ENCODE measurements around the gene LIMS2.

The LIMS2 gene

DNA sequence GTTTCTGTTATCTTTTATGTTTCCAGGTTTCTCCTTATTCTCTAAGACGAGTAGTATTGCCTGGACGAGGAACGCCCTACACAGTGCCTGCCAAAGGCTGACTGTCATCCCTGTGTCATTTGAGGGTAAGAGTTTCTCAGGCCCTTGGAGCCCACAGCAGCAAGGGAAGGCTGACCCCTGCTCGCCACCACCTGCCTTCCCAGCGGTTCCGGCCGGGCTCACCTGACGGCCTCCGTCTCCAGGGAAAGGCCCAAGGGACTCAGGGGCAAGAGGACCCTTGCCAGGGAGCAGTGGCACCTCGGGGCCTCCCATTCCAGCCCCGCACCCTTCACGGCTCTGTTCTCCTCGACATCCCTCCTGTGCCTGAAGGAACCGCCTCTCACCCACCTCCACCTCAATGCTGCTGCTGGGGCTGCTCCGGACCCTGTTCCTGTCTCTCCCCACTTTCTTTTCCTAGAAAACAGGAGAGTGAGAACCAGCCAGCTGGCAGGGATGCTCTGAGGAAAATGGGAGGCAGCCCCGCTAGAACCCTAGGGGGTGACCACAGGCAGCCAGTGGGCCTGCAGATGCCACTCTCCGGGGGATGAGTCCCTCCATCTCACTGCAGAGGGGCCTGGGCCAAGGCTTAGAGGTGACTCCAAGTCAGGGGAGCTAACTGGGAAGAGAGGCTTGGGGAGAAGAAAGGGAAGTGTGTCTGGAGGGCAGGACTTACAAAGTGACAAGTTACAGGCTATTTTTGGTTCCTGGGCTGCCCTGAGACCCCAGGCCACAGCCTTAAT lies 1.9 kb downstream of the LIMS2 start:
- no peak for DNase-seq

DNA sequence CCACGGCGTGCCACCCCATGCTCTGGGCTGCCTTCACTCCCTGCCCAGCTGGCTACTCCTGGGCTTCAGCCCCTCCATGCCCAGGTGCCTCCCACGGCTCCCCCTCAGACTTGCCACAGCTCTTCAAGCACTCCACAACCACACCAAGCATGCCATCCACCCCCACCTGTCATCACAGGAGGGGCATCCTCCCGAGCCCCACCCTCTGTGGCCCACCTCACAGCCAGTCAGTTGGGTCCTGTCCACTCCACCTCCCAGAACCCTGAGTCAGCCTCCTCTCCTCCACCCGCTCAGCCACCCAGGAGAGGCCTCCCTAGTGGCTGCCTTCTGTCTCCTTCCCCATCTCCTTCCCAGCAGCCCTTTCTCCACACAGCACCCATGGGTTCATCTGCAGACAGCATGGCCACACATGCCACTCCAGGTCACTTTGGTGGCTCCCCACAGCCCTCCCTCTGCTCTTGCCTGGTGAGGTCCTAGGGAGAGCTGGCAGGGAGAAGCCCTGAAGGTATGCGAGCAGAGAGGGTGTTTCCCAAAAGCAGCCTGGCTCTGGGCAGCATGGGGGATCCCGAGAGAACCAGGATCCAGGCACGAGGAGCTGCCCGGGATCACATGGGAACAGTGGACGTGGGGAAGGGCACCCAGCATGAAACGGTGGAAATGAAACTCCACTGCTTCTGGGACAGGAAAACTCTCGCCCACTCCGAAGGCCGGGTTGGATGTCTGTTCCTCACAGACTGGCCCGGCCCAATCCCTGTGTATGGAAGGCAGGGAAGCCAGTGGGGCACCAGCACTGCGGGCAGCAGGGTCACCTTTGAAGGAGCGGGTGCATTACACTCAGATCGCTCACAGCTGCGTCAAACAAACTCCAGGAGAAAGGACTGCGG lies 2.7 kb downstream of the LIMS2 start:
- no peak for DNase-seq

DNA sequence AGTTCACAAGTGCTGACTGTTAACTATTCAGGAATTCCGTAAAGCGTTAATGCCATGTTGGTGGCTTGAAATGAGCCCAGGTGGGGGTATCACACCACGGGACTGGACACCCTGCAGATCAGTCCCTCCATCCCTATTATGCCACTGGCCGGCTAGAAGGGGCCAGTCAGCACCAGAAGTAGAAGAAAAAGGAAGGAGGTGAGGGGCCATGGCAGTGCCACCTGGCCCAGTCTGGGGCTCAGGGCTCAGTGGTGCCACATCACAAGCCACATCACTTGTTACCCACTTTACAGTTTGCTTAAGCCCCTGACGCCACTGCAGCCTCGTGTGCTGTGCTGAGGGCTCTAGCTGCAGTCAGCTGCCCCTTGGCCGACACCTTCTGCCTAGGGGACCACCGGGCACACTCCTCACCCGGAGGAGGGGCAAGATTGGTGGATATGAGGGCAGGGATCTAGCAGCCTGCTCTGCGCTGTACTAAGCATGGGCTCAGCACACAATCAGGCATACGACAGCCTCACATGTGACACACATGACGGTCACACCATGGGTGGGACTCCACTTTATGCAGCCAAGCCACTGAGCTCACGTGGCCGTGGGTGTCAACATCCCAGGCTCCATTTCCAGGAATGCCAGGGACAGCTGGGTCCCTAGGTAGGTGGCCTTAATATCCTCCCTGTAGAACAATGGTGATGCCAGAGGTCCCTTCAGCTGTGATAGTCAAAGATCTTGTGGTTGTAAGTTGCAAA lies 3.6 kb downstream of the LIMS2 start:
- no peak for DNase-seq

DNA sequence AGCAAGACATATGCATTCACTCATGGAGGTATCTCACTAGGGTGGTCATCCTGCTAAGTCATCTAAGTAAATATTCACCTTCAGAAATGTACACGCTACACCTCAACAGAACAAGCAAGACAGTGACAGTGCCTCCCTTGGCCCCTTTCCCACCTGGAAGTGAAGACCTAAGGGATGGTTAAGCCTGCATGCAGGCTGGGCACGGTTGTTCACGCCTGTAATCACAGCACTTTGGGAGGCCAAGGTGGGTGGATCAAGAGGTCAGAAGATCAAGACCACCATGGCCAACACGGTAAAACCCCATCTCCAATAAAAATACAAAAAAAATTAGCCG lies 4.4 kb downstream of the LIMS2 start:
- DNase-seq, result no peak

DNA sequence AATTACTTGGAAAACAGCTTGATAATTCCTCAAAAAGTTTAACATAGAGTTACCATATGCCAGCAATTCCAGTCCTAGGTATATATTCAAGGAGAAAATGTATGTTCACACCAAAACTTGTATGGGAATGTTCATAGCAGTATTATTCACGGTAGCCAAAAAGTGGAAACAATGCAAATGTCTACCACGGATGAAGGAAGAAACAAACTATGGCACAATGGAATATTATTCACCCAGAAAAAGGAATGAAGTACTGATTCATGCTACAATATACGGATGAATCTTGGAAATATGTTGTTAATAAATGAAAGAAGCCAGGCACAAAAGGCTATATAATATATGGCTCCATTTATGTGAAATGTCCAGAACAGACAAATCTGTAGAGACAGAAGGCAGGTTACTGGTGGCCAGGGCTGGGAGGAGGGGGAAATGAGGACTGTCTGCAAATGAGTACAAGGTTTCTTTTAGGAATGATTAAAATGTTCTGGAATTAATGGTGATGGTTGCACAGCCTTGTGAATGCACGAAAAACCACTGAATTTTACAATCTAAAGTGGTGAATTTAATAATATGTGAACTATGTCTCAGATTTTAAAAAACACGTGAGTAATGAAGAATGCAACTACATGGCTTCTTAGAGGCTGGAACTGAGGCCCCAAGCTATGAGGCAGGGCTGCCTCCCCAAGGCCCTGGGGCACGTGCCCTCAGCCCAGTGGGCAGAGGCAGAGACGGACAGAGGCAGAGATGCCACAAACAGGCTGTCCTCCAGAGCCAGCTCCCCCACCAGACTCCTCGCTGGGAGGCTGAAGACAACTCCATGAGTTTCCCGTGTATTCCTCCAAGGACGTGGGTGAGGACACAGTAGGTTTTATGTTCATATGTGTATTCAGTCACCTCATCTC lies 5.0 kb downstream of the LIMS2 start:
- no peak for DNase-seq

DNA sequence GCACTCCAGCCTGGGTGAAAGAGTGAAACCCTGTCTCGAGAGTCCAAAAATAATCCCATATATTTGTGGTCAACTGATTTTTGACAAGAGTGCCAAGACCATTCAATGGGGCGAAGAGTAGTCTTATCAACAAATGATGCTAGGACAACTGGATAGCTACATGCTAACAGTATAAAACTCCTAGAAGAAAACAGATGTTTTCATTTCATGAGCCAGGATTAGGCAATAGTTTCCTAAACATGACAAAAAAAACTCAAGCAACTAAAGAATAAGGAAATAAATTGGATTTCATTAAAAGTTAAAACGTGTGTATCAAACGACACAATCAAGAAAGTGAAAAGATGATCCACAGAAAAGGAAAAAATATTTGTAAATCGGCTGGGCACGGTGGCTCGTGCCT lies 6.3 kb downstream of the LIMS2 start:
- no peak for DNase-seq

DNA sequence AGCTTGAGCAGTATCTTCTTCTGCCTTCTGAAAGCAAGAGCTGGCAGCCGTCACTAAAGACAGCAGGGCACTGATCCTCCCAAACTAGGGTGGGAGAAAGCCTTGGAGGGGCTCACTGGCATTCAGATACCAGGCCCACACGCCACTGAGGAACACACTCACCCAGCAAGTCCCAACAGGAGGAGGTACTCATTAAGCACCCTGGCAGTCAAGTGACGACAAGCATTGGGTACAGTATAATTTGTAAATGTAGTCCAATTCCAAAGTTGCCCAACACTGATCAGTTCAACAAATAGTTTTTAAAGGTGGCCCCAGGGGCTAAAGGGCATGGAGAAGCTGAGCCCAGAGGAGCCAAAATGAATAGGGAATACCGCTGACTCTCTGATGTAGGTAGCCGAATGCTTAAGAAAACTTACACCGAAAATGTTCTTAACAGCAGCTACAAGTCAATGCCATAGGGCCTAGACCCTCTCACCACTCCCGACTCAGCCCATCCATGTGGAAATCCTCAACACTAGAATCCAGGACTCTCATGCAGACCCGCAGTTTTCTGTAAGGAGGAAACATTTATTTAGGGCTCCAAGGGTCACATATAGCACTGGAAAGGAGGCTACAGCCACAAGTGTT lies 9.9 kb downstream of the LIMS2 start:
- no peak for DNase-seq

DNA sequence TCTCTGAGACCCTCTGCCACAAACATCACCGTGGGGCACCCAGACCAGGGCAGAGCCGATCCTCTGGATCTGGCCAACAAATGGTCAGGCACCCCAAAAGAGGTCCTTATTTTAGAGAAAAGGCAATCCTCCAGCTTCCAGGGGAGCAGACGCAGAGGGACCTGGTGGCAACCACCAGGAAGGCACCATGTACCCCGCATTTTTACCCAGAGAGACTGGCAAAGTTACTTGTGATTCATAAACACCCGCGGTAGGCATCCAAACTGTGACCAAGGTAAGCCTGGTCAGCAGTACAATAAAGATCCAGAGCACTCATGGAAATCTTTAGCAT lies 10.5 kb downstream of the LIMS2 start:
- DNase-seq, result no peak

DNA sequence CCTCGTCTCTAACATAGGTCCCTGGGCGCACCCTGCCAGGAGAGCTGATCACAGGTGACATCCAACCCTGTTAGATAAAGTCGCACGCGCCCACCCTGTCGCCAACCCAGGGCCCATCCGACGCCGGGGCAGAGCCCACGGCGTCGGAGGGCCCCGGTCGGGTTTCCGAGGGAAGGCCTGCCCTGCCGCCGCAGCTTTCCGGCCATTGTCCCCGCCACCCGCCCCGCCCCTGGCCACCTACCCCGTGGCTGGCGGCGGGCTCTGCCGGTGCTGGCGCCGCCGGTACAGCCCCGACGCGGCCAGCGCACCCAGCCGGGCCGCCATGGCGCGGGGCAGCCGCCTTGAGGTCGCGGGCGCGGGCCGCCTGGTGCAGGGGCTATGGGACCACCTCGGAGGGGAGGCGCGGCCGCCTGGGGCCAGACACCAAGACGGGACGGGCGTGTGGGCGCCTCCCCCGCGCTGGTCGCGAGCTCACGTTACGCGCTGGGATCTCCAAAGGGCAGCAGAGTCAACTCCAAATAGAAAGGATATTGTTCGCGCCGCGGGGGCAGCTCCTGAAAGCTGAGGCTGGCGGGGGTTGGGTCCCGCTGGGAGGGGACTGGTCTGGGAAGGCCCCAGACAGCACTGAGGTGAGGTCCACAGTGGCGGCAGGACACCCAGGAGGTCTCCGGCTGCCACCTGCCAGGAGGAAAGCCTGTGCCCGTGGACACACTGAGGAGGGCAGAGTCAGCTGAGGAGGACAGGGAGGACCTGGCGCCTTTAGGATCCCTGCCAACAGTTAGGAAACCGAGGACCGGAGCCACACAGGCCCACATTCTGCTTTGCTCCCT lies 11.1 kb downstream of the LIMS2 start:
- DNase-seq, result no peak

DNA sequence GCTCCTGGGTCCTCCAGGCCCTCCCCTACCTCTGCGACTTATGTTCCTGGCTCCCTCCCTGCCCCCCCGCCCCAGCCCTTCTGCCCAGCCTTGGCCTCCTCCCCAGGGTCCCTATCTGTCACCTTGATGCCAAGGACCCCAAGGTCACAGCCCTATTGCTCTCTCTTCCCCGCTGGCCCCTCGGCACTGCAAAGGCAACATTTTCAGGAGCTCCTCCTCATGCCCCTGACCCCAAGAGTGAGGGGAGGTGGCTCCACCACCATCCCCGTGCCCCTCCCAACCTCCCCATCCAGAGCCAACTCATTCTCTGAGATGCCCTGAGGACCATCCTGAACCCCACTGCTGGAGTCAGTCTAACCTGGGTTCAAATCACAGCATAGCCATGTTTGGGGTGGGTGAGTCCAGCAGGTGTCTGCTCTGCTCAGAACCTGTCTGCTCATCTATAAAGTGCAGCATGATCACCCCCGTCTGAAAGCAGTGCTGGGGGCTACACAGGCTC lies 11.7 kb downstream of the LIMS2 start:
- DNase-seq, result no peak

DNA sequence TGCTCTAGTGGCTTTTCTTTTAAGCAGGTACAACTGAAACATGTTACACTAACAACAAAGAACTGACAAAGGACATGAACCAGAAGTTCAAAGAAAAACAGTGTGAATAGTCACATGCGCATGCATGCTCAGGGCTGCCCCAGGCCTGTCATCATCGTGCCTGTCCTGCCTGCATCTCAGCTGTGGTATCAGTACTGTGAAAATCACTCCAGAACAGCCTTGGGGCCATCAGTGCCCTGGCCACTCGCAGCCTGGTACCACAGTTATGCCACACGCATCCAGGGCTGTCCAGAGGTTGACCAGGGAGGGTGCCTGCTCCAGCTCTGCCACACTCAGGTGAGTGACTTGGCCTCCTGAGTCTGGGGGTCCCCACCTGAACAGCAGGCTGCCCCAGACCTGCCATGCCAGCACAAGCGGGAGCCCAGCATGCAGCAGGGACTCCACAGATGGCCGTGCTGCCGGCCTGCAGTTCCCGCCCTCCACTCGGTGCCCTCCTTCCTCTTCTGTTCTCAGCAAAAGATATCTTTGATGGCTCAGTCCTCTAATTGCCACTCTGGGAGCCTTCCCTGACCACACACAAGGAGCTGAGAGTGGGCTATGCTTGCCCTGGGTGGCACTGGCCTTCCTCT lies 12.3 kb downstream of the LIMS2 start:
- no peak for DNase-seq

DNA sequence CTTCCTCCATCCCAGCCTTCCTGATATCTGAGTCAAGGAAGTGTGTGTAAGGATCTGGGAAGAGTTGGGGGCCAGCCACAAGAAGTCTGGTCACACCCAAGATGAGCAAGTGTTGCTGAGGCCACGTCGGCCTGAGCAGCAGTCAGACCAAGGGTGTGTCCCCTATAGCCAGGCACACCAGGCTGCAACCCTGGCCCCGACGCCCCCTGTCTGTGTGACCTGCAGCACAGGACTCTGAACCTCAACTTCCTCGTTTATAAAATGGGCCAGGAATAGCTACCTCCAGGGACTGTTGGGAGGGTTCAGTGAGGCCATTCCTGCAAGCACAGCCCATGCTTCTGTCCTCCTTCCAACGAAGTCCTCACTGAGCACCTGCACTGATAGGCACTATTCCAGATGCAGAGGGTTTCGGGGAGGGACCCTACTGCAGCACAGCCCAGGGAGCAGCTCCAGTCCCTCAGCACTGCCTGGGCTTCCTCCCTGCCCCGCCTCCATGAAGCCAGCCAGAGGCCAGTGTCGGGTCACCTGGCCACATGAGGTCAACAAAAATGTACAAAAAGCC lies 13.3 kb downstream of the LIMS2 start:
- no peak for DNase-seq

DNA sequence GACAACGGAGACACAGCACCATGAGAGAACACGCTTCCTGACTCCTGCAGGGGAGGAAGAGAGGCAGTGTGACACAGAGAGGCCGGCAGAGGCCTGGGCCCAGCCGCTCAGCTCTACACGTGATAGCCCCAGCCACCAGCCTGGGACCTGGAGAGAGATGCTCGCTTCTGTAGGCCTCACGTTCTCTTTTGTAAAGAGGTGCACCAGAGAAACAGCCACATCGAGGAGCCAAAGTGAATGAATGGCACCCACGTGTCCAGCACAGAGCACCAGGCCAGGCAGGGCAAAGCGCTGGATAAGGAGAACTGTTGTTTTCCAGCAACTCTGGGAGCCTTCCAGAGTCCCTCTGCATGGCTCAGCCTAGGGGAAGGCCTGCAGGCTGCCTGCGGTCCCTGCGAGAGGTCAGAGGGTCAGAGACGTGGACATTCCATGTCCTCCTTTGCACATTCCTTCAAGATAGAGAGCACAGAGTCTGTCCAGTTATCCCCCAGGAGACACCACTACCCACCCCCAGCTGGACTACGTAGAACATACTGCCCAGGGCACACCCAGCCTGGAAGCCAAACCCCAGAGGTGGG lies 14.2 kb downstream of the LIMS2 start:
- DNase-seq, result no peak

DNA sequence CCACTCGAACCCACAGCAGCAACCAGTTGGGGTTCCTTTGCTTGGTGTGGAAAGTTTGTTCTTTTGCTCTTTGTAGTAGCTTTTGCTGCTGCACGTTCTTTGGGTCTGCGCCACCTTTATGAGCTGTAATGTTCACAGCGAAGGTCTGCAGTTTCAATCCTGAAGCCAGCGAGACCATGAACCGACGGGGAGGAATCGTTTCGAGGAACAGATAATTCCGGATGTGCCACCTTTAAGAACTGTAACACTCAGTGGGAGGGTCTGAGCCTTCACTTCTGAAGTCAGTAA lies 15.1 kb downstream of the LIMS2 start:
- DNase-seq, result no peak

DNA sequence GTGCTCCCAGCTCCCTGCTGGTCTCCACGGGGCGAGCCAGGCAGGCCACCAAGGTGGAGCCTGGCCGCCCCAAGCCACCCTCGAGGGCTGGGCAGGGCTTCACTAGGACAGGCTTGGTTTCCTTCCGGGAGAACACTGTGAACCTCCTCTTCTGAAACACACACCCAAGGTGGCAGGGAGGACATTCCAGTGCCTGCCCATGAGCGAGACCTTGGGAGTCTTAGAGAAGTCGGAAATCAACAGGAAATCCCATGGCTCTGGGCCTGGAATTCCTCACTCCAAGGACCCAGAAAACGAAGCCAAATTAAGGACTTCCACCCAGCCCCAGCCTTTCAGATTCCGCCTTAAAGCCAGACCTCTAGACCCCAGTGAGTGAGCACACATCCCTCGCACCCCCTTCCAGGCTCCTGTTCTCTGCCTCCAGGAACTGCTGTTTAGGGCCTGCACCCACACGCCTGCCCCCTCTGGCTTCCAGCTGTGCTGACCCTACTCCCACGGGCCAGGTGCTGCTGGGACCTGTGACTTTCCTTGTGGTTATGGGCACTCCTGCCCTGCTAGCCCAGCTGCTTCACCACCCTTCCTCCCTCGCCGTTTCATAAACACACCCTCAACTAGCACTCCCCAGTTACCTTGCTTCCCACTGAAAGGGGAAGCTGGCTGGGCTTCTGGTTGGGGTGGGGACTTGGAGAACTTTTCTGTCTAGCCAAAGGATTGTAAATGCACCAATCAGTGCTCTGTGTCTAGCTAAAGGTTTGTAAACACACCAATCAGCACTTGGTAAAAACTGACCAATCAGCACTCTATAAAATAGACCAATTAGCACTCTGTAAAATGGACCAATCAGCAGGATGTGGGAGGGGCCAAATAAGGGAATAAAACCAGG lies 15.7 kb downstream of the LIMS2 start:
- DNase-seq, result no peak

DNA sequence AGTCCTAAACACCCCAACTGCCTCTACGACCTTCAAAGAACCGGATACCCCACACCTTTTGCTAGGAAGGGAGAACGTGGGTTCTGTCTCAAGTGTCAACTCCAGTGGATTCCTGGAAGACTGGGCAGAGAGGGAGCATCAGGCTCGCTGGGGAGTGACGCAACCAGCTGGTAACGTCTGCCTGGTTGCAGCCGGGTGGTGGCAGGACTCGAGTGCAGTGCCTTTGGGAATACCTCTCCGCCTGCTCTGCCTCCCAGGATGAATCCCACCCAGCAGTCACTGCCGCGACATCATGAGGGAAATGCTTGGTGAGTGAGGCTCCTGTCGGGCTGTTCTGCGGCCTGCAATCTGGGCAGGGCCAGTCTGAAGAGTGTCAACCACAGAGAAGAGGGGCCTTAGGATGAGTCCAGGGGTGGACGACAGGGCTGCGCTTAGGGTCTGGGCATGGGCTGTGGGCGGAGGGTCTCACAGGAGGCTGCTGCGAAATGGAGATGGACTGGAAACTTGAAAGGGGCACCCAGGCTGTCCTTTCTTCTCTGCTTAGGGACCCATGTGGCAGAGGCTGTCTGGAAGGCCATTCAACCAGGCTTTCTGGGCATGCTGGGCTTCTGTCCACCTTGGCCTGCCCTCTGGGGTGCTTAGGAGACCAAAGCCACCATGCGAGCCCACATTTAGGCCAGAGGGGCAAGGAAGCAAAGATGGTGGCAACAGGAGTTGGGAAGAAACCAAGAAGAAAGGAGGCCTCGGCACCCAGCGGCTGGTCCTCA lies 16.5 kb downstream of the LIMS2 start:
- no peak for DNase-seq

DNA sequence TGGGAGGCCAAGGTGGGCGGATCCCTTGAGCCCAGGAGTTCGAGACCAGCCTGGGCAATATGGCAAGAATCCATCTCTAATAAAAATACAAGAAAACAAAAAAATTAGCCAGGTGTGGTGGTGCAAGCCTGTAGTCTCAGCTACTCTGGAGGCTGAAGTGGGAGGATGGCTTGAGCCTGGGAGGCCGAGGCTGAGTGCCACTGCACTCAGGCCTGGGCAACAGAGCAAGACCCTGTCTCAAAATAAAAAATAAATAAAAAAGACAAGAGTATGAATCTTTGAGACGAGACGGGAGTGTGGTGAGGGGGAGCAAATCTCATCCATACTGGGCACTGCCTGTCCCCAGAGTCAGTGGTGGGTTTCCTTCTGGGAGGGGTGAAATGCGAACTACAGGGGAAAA lies 17.2 kb downstream of the LIMS2 start:
- DNase-seq, result no peak

DNA sequence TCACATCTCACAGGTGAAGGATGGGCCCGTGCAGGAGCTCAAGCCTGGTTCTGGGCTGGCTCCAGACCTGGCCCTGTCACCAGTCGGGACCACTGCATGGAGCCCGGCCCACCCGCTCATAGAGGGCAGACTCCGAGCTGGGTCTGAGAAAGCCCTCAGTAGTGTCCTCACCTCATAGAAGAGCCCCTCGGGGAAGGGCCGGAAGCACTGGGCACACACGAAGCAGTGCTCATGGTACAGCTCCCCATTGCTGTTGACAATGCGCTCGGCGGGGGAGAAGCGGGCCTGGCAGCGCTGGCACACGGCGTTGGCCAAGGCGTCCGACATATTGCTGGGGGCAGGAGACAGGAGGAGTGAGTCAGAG lies 18.1 kb downstream of the LIMS2 start:
- no peak for DNase-seq
